GM18526 (cell line): Measurements from ENCODE around the gene CERS3.

Experiments used
- POLR2A ChIP-seq: IDR thresholded peaks from 3 replicates; pipeline ENCODE4 v1.6.1; 2011; ENCODE audit not compliant: insufficient read length; ENCODE audit errors: extremely low read depth

The CERS3 gene

GRCh38 chr15:100528833-100529428 is at the start of gene CERS3:
Gene CERS3 (minus strand): TSS chr15:100528950. CDS start chr15:100501849, 27,101 bp downstream.
- no peak for TF ChIP-seq POLR2A

DNA sequence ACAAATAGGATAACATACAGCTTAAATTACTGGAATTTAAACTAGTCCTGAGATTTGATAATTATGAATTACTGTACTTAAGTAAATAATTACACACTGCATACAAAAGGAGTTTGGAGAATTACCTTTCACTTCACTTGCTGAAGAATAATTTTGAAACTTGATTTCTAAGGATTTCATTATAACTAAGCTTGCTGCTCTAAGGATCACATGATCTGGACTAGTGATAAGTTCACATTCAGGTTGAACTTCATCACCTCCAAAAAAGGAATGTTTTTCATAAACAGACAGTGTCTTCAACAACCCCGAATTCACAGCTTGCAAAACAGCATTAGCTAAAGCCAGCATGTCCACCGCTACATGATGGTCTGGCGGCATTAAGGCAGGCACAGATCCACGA is 44.8 kb upstream of the CERS3 start:
- no peak for TF ChIP-seq POLR2A

GRCh38 chr15:100572362-100572983 is 43.7 kb upstream of the CERS3 start:
- no peak for TF ChIP-seq POLR2A

GRCh38 chr15:100571592-100572167 is 42.9 kb upstream of the CERS3 start:
- no peak for TF ChIP-seq POLR2A

DNA sequence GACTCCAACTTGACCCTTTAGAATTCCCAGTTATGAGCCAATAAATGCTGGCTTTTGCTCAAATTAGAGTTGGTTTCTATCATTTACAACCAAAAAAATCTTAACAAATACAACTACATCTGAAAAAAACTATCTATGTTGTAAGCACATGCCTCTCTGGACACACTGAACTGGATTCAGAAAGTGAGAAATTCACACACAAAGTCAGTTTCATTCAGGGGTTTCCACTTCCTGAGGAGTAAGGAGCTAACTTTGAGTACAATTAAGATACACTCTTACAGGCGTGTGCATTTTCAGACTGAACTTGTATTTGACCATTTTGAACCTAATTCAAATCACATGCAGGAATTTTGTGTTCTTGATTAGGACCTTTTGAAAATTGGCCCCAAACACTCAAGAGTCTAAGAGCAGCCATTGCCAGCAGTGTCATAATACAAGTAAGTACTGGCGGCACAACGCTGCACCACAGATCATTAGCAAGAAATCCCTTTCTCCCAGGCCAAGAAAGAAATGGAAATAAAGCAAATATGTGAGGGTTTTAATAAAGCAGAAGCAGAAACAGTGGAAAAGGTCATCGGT is 42.1 kb upstream of the CERS3 start:
- no peak for TF ChIP-seq POLR2A

- TF ChIP-seq POLR2A = no peak
These were observed 41.5 kb upstream of the CERS3 start for GRCh38 chr15:100570275-100570674.

GRCh38 chr15:100569391-100569790 is 40.6 kb upstream of the CERS3 start:
- TF ChIP-seq POLR2A = no peak

- no peak for TF ChIP-seq POLR2A
These were observed 38.3 kb upstream of the CERS3 start for GRCh38 chr15:100566850-100567628.

GRCh38 chr15:100565591-100565990 is 36.8 kb upstream of the CERS3 start:
- no peak for TF ChIP-seq POLR2A

GRCh38 chr15:100560323-100560722 is 31.6 kb upstream of the CERS3 start:
- TF ChIP-seq POLR2A = no peak

DNA sequence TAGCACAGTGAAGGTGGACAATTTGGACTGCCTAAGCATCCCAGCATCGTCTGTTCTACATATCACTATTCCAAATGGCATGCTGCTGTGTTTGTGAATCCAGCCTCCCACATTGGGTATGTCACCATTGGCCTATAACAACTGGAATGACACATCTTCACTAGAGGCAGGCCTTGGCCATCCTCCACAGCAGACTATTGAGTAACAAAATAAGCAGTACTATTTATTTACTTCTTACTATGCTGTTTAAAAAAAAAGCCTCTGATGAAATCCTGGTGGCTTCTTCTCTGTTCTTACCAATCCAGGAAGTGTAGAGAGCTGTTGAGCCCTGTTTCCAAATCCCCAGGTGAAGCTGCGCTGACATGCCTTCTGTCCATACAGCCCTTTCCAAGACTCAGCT is 30.6 kb upstream of the CERS3 start:
- TF ChIP-seq POLR2A = no peak

DNA sequence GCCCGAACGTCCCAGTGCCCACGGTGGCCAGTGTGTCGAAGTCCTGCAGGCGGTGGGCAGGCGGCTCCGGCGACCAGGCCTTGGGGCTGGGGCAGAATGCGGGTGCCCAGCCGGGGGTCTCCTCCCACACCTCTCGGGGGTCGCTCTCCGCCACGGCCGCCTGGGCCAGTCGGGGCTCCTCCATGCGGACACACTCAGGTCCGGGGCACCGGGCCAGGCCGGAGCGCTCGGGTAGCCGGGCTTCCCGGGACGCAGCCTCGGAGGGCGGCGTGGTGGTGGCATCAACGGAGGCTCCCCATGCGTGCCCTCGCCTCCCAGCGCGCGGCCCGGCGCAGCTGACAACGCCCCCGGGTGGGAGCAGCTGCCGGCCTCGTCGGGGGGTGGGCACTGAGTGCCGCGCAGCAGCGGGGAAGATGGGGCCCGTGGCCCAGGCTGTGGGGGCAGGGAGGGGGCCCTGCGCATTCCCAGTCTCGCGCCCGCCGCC is 30.1 kb upstream of the CERS3 start:
- TF ChIP-seq POLR2A = no peak

- TF ChIP-seq POLR2A = no peak
These were observed 24.7 kb upstream of the CERS3 start for GRCh38 chr15:100553468-100553867.

- no peak for TF ChIP-seq POLR2A
These were observed 19.2 kb upstream of the CERS3 start for GRCh38 chr15:100547961-100548360.

DNA sequence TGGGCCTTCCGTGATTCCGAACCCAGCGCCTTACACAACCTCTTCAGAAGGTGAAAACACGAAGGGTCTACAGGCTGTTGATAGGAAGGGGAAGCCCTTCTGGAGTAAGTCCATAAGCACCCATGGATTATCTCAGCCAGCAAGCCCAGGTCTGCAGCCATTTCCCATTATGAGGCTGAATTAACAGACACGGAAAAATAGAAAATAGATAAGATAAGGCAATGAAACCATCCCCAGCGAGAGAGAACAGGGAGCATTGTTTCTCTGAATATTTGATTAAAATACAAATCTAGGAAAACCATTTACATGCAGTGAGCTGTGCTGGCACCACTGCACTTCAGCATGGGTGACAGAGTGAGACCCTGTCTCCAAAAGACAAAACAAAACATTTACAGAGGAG is 16.2 kb upstream of the CERS3 start:
- no peak for TF ChIP-seq POLR2A
